Epidermal melanocyte (primary cell): ENCODE results near the gene ZFP91.

Experiments used
- DNase-seq: peaks from one replicate; pipeline ENCODE4 v3.0.0; 2011; ENCODE audit warnings: low spot score; ENCODE audit not compliant: insufficient read length

Gene ZFP91

DNA sequence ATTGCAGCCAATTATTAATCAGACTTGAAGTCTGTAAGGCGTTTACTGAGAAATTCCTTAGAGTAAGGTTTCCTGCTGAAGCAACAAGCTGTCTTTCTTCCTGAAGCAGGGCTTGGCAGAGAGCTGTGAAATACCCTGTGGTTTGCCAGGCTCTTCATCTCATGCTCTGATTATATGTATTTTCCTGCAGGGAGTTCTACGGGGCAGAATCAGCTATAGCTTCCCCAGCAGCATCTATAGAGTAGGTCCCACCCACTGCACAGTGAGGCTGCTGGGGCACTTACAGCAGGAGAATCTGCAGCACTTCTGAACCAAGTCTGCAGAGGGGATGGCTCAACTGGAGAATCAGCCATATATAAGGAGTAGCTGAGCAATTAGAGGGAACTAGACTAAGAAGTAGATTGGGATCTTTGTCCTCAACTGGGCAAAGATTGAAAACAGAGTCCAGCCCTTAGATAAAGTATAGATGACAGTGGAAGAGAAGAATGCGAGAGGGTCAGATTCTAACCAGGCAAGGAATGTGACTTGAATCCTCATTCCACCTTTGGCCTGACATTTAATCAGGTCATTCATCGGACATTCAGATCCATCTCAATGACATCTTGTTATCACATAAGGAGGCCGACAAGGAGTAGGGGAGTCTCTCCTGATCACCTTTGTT, 81.2 kb downstream of the ZFP91 start:
- no peak for DNase-seq
